Liver (tissue), 3 donors: ENCODE measurements around the gene ZC3H11A.

Experiments
- CTCF ChIP-seq: fragments of 150-350 bp; IDR thresholded peaks from 2 replicates; pipeline ENCODE4 v1.5.1; 2017; ENCODE audit warnings: improper control_type of control experiment, low read depth, low read length; ENCODE audit not compliant: missing input control
- FOXA2 ChIP-seq: IDR thresholded peaks from 2 replicates; pipeline ENCODE4 v1.6.1; 2016; ENCODE audit warnings: antibody characterized with exemption
- GABPA ChIP-seq, 2 donors: IDR thresholded peaks in 1 of 2; conservative IDR thresholded peaks in 1 of 2; 2 replicates each; pipeline ENCODE4 v1.6.1; 2016; ENCODE audit warnings: antibody characterized with exemption in 2 of 2, mild to moderate bottlenecking in 1 of 2, moderate library complexity in 1 of 2
- HNF4A ChIP-seq, 2 donors: conservative IDR thresholded peaks; 2 replicates each; pipeline ENCODE4 v1.6.1; 2016; ENCODE audit warnings: antibody characterized with exemption in 2 of 2, mild to moderate bottlenecking in 2 of 2
- JUND ChIP-seq, 2 donors: IDR thresholded peaks; 2 replicates each; pipeline ENCODE4 v1.6.1; 2016; ENCODE audit warnings: antibody characterized with exemption in 2 of 2
- NR2F2 ChIP-seq: IDR thresholded peaks from 2 replicates; pipeline ENCODE4 v1.6.1; 2016; ENCODE audit warnings: antibody characterized with exemption
- RXRA ChIP-seq, 2 donors: IDR thresholded peaks; 2 replicates each; pipeline ENCODE4 v1.6.1; 2017 to 2018; ENCODE audit warnings: antibody characterized with exemption in 2 of 2, mild to moderate bottlenecking in 1 of 2
- SP1 ChIP-seq: IDR thresholded peaks from 2 replicates; pipeline ENCODE4 v1.6.1; 2018; ENCODE audit warnings: antibody characterized with exemption, mild to moderate bottlenecking
- TAF1 ChIP-seq: conservative IDR thresholded peaks from 2 replicates; pipeline ENCODE4 v1.6.1; 2016; ENCODE audit warnings: antibody characterized with exemption, mild to moderate bottlenecking
- ZBTB33 ChIP-seq: IDR thresholded peaks from 2 replicates; pipeline ENCODE4 v1.6.1; 2016; ENCODE audit warnings: antibody characterized with exemption
- donor health status: healthy.
- donor health status: healthy.

- TF ChIP-seq CTCF, result no peak
- TF ChIP-seq JUND (IDR thresholded peaks at IDR 0.05), result no peak
- no peak for TF ChIP-seq NR2F2
- no peak for TF ChIP-seq TAF1
- no peak for TF ChIP-seq FOXA2
- TF ChIP-seq RXRA (IDR thresholded peaks at IDR 0.05), result no peak
- TF ChIP-seq GABPA (IDR thresholded peaks at IDR 0.05 in 1 of 2, conservative IDR thresholded peaks at IDR 0.05 in 1 of 2), result no peak
- no peak for TF ChIP-seq SP1
- no peak for TF ChIP-seq ZBTB33
- no peak for TF ChIP-seq HNF4A (conservative IDR thresholded peaks at IDR 0.05)
These were observed 34.9 kb upstream of the ZC3H11A start for GRCh38 chr1:203760506-203760905.
